HEK293 (cell line): Measurements from ENCODE around the gene IGF2R.

ENCODE experiments used
- CTCF ChIA-PET: fragments of 350-600 bp; formaldehyde crosslinking; extraction: SDS; loops from one replicate; lab custom pipeline; 2021; ENCODE audit warnings: antibody characterized with exemption; lab: Yijun Ruan, JAX
- POLR2A ChIA-PET: fragments of 300-600 bp; formaldehyde crosslinking; extraction: SDS; loops from one replicate; lab custom pipeline; 2020; ENCODE audit warnings: antibody characterized with exemption, inconsistent platforms; lab: Yijun Ruan, JAX
- H3K27ac ChIP-seq: fragments of 200-500 bp; sonication (Bioruptor generic); 2 replicates; pipeline ENCODE4 v1.5.1; 2014; ENCODE audit warnings: low read depth, low read length, control low read depth, inconsistent platforms; ENCODE audit errors: extremely low read depth
- H3K36me3 ChIP-seq, 2 experiments: fragments of 200-500 bp in 1 of 2; sonication (Bioruptor generic) in 1 of 2; 1 replicate in 1 of 2; 2 replicates in 1 of 2; pipeline ENCODE4 v1.5.1; 2014 to 2017; ENCODE audit warnings: inconsistent platforms in 2 of 2, low read length in 2 of 2; ENCODE audit not compliant: control insufficient read depth in 2 of 2, insufficient read depth in 1 of 2
- H3K4me1 ChIP-seq: fragments of 200-500 bp; sonication (Bioruptor generic); 2 replicates; pipeline ENCODE4 v1.5.1; 2014; ENCODE audit warnings: mild to moderate bottlenecking, low read length, inconsistent platforms; ENCODE audit not compliant: control insufficient read depth, insufficient read depth
- H3K4me3 ChIP-seq: 2 replicates; pipeline ENCODE4 v1.5.1; 2011; ENCODE audit warnings: low read depth, mild to moderate bottlenecking, control low read depth, low read length, moderate library complexity
- H3K9me3 ChIP-seq: fragments of 200-500 bp; sonication (Bioruptor generic); 2 replicates; pipeline ENCODE4 v1.5.1; 2014; ENCODE audit warnings: low read depth, low read length, inconsistent platforms; ENCODE audit not compliant: control insufficient read depth, insufficient read depth
- BCL11A ChIP-seq: fragments of 450-650 bp; formaldehyde crosslinking; IDR thresholded peaks from 2 replicates; pipeline ENCODE4 v1.5.1; 2016; ENCODE audit warnings: low read depth, missing biosample characterization, missing genetic modification characterization
- CTCF ChIP-seq: fragments of 450-650 bp; formaldehyde crosslinking; IDR thresholded peaks from 2 replicates; pipeline ENCODE4 v1.5.1; 2016; ENCODE audit warnings: missing biosample characterization, missing genetic modification characterization
- GFI1B ChIP-seq: fragments of 450-650 bp; formaldehyde crosslinking; IDR thresholded peaks from 2 replicates; pipeline ENCODE4 v1.5.1; 2016; ENCODE audit warnings: missing biosample characterization, missing genetic modification characterization
- HOXC10 ChIP-seq: sonication (generic); formaldehyde crosslinking; IDR thresholded peaks from 2 replicates; pipeline ENCODE4 v1.8.1; 2023; ENCODE audit warnings: mild to moderate bottlenecking, missing genetic modification reagents
- KLF1 ChIP-seq: fragments of 450-650 bp; formaldehyde crosslinking; IDR thresholded peaks from 2 replicates; pipeline ENCODE4 v1.5.1; 2016; ENCODE audit warnings: missing biosample characterization, missing genetic modification characterization
- KLF7 ChIP-seq: fragments of 450-650 bp; formaldehyde crosslinking; IDR thresholded peaks from 2 replicates; pipeline ENCODE4 v1.5.1; 2016; ENCODE audit warnings: missing biosample characterization, missing genetic modification characterization, borderline replicate concordance
- SCRT1 ChIP-seq: fragments of 450-650 bp; formaldehyde crosslinking; IDR thresholded peaks from 2 replicates; pipeline ENCODE4 v1.5.1; 2016; ENCODE audit warnings: missing biosample characterization, missing genetic modification characterization, borderline replicate concordance
- TSHZ1 ChIP-seq: fragments of 450-650 bp; formaldehyde crosslinking; IDR thresholded peaks from 2 replicates; pipeline ENCODE4 v1.5.1; 2016; ENCODE audit warnings: missing biosample characterization, missing genetic modification characterization, borderline replicate concordance
- ZFP37 ChIP-seq: fragments of 450-650 bp; formaldehyde crosslinking; IDR thresholded peaks from 2 replicates; pipeline ENCODE4 v1.5.1; 2016; ENCODE audit warnings: missing biosample characterization, missing genetic modification characterization
- ZNF10 ChIP-seq: fragments of 450-650 bp; formaldehyde crosslinking; IDR thresholded peaks from 2 replicates; pipeline ENCODE4 v1.5.1; 2017; ENCODE audit warnings: missing biosample characterization, missing genetic modification characterization
- ZNF174 ChIP-seq: fragments of 450-650 bp; formaldehyde crosslinking; IDR thresholded peaks from 2 replicates; pipeline ENCODE4 v1.5.0; 2017; ENCODE audit warnings: missing biosample characterization, mild to moderate bottlenecking, missing genetic modification characterization
- ZNF223 ChIP-seq: fragments of 450-650 bp; formaldehyde crosslinking; IDR thresholded peaks from 2 replicates; pipeline ENCODE4 v1.5.1; 2016; ENCODE audit warnings: missing biosample characterization, missing genetic modification characterization
- ZNF248 ChIP-seq: fragments of 450-650 bp; formaldehyde crosslinking; IDR thresholded peaks from 2 replicates; pipeline ENCODE4 v1.5.1; 2017; ENCODE audit warnings: missing biosample characterization, missing genetic modification characterization
- ZNF354C ChIP-seq: fragments of 450-650 bp; formaldehyde crosslinking; IDR thresholded peaks from 2 replicates; pipeline ENCODE4 v1.5.1; 2016; ENCODE audit warnings: missing biosample characterization, missing genetic modification characterization, low read depth, borderline replicate concordance
- ZNF571 ChIP-seq: fragments of 450-650 bp; formaldehyde crosslinking; IDR thresholded peaks from 2 replicates; pipeline ENCODE4 v1.5.0; 2017; ENCODE audit warnings: missing biosample characterization, missing genetic modification characterization
- ZNF664 ChIP-seq: fragments of 450-650 bp; formaldehyde crosslinking; IDR thresholded peaks from 2 replicates; pipeline ENCODE4 v1.5.1; 2016; ENCODE audit warnings: missing biosample characterization, missing genetic modification characterization
- ZNF777 ChIP-seq: fragments of 450-650 bp; formaldehyde crosslinking; IDR thresholded peaks from 2 replicates; pipeline ENCODE4 v1.5.1; 2017; ENCODE audit warnings: missing biosample characterization, missing genetic modification characterization, borderline replicate concordance
- ZNF791 ChIP-seq: fragments of 450-650 bp; formaldehyde crosslinking; IDR thresholded peaks from 2 replicates; pipeline ENCODE4 v1.5.1; 2016; ENCODE audit warnings: missing biosample characterization, missing genetic modification characterization
- ZNF837 ChIP-seq: fragments of 450-650 bp; formaldehyde crosslinking; IDR thresholded peaks from 2 replicates; pipeline ENCODE4 v1.5.1; 2016; ENCODE audit warnings: missing biosample characterization, missing genetic modification characterization

The IGF2R gene

GRCh38 chr6:160117137-160117536, 148.3 kb downstream of the IGF2R start (continued):
- TF ChIP-seq ZNF174 (tag by site-specific recombination), result no peak
- no peak for TF ChIP-seq KLF7 (tag by site-specific recombination)
- TF ChIP-seq SCRT1 (tag by site-specific recombination), result no peak
- TF ChIP-seq ZNF664 (tag by site-specific recombination), result no peak
- TF ChIP-seq BCL11A, result no peak
- TF ChIP-seq, all 188 proteins: peak for 0

GRCh38 chr6:160118620-160119229, 149.8 kb downstream of the IGF2R start:
- Histone ChIP-seq H3K27ac (no peak overlapping the region), H3K4me1 (no peaks in the 10 kb centered on the region), H3K36me3 (peaks cover 0 to 13% of the 10 kb centered on the region in 2 experiments; a peak in 1 of 3 replicates), H3K9me3 (no peaks in the 10 kb centered on the region), H3K4me3 (no peak overlapping the region)
- TF ChIP-seq CTCF (tag by site-specific recombination) (no peak), ZNF354C (tag by site-specific recombination) (no peak), ZFP37 (no peak), ZNF777 (tag by site-specific recombination) (no peak), ZNF248 (tag by site-specific recombination) (no peak), HOXC10 (CRISPR knock-in tag) (no peak)
- ChIA-PET POLR2A (no interaction called here), CTCF (interaction anchor here (1.1 to 1.7 kb wide), 2 partner anchors 19 to 30 kb away, joined by 4 to 5 read pairs; no protein-coding TSS in a partner anchor)

DNA sequence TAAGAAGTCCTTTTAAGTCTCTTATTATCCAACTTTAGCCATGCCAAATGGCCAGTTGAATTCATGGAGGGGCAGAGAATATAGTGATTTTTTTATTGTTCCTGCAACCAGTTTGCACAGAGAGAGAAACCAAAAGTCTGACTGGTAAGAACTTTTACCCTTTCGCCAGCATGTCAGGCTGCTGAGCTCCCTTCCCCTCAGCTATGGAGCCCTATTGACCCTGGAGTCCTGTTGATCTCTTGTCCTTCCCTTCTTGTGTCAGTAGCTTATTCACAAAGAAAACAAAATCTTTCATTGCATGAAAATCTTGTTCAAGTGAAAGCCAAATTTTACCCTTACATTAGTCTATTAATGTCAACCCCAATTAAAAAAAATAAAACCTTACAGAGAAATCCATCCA, 151.2 kb downstream of the IGF2R start:
- ChIA-PET CTCF (interaction anchor here (0.6 to 1.7 kb wide), 2 partner anchors 23 to 32 kb away, joined by 3 to 5 read pairs; no protein-coding TSS in a partner anchor), POLR2A (no interaction called here)
- no peak for TF ChIP-seq ZNF571 (tag by site-specific recombination)
- no peak for TF ChIP-seq KLF1 (tag by site-specific recombination)
- TF ChIP-seq GFI1B (tag by site-specific recombination), result no peak
- TF ChIP-seq ZNF791, result no peak
- TF ChIP-seq ZNF223 (tag by site-specific recombination), result no peak
- no peak for TF ChIP-seq ZNF837 (tag by site-specific recombination)
- no peak for TF ChIP-seq TSHZ1 (tag by site-specific recombination)
- TF ChIP-seq ZNF10 (tag by site-specific recombination), result no peak
- Histone ChIP-seq H3K27ac (no peak overlapping the region), H3K36me3 (peaks cover 0 to 13% of the 10 kb centered on the region in 2 experiments; a peak in 1 of 3 replicates), H3K9me3 (no peaks in the 10 kb centered on the region), H3K4me3 (no peak overlapping the region), H3K4me1 (no peaks in the 10 kb centered on the region)
